Cerebellar cortex (tissue), 1 donor: ENCODE results near the gene MAP7.
A peak's percentile ranks its signal among the peaks of the same experiment; 100 is the strongest.

Source experiments
- DNase-seq: peaks from one replicate; pipeline ENCODE4 v3.0.0-alpha.2; 2015; ENCODE audit warnings: low spot score

MAP7 gene

DNA sequence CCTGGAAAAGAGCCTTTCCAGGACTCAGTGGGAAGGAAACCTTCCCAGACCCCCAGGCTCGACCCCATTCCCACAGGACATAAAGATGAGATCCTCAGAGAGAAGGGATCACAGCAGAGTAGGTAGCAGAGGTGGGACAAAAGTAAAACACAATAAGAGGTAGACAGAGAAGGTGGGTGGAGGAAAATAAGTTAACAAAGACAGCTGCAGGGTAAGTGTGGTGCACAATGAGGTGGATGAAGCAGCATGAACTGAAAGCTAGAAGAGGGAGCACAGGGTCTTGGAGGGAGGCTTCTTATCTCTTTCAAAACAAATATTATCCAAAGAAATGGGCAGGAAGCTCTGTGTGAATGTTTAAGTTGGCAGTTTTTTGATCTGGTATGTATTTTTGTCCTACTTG is 14.0 kb upstream of the MAP7 start:
- no peak for DNase-seq

DNA sequence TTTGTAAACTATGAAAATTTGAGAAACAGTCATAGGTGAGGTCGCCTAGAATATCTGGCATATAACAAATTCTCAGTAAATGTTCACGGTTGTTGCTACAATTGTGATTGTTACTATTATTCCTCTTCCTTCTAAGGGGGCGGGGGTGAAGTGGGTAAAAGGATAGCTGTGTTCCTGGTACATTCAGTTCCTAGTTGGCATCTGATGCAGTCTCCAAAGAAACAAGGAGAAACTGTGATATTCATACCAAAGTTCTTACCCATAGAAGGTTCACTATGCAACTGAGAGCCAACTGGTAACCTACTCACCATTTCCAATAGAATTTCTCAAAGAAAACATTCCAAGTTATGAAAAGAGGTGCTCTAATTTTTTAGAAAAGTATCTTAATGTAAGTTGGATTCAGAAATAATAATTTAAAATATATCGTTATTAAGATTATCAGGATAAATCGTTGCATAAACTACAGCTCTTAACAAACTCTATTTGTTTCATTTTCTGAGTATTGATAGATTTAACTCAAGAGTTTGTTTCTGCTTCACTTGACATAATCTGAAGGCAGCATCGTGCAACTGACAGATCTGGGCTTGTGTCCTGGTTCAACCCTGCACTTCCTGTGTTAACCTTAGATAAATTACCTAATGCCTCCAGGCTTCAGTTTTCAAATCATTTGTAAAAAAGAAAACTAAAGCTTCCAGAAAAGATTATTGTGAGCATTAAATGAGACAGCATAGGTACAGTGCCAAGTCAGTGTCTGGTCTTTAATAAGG is 13.3 kb upstream of the MAP7 start:
- DNase-seq = no peak

DNA sequence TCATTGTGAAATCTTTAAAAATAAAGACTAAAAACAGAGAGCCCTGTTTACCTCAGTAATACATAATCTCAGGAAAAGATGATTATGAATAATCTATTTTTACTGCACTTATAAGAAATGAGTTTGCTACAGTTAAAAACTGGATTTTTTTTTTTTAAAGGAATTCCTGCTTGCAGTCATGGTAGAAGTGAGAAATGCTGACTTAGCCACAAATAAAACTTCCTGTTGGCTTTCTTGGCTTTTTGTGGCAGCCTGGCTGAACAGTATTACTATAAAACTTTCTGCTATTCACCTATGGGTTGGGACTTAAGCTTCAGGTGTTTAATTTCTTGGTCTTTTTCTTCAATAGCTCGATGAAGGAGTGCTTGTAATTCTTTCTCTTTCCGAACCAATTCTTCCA is 12.0 kb upstream of the MAP7 start:
- DNase-seq = no peak

DNA sequence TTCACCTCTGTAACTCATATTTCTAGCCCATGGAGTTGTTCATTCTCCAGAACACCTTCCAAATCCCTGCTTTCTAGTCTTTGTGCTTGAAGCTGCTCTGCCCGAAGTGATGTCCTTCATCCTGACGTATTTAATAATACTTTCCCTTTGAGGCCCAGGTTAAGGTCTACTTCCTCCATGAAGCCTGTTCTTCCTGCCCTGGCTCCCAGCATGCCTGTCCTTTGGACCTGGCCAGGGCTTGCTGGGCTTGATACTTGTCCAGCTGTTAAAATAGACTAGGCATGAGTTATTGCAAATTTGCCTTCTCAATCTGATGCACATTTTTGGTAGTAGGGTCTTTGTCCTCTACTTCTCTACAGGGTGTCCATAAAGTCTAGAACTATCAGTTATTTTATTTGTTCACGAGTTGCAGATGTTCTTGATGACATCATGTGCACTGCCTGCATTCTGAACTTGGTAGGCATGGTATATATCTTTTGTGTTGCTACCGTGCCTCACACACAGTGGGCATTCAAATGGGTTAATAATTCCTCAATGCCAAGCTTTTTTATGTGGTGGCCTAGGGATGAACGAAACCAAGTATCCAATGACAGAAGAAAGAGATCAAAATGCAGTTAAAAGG is 3.1 kb upstream of the MAP7 start:
- no peak for DNase-seq

DNA sequence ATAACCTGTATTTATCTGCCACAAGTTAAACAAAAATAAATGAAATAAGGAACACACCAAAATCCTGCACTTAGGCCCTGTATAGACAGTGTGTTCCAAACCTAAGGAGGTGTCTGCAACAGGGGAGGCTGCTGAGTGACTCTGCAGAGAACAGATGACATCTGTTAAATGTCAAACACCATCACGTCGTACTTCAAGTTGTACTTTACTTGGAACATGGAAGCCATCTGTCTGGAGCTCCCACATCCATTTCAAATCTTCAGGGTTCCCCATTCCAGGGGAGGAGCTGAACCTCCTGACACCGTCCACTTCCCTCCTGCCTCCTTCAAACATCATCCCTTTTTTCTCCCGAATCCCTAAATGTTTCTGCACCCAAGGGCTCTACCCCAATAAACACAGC is 1.8 kb upstream of the MAP7 start:
- DNase-seq = no peak

DNA sequence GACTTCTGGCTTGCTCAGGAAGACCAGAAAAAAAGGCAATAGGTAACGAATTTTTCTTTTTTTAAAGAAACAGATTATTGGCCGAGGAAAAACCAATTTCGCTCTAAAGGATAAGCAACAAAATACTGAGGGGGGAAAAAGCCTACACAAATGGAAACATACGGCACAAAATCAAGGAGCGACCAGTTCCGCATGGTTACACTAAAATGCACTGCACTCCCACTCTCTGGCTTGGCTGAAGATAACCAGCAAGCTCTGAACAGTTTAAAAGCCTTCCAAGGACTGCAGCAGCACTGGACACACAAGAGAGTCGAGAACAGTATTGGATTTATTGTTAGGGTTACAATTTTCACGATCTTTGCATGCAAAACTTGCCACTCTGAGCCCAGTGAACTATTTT is 881 bp upstream of the MAP7 start:
- DNase-seq = no peak

DNA sequence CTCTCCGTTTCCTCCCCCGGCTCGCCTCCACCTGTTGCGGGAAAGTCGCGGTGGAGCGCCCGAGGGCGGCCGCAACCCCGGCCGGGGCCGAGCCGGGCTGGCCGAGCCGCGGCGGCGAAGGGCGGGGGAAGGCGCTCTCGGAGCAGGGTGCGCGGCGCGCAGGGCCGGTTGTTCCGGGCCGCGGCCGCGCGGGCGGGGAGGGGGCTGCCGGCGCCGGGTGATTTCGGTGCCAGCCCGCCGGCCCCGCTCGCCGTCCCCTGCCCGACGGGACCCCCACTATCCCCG is 235 bp downstream of the MAP7 start:
- DNase-seq = no peak

DNA sequence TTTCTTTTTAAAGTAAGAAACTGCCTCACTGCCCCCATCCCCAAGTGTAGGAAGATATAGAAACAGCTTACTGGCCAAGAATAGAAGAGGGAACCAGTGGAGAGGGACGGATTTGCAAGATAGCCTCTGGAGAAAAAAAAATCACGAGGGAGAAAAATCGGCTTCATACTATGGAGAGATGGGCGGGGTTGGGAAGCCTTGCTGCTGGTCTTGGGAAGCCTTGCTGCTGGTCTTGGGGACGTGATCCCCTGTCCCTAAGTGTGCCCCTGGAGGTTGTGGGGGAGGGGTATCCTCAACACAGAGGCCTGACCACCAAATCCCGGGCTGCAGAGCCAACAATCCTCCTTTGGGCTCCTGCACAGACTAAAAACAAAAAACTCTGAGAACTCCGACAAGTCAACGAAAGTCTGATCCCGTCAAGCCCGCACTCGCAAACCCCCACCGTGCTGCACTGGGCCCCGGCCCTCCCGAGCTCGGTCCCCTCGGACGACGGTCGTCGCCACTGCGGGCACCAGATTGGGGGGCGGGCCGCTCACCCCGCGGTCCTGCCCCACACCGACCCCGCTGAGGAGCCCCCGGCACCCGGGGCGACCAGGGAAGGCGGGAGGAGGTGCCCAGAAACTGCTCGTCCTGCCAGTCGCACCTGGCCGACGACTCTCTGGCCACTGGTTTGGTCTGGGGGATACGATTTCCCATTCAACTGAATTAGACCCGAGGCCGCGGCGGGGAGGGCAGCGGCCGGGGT is 750 bp downstream of the MAP7 start:
- peak; percentile 24 for DNase-seq

DNA sequence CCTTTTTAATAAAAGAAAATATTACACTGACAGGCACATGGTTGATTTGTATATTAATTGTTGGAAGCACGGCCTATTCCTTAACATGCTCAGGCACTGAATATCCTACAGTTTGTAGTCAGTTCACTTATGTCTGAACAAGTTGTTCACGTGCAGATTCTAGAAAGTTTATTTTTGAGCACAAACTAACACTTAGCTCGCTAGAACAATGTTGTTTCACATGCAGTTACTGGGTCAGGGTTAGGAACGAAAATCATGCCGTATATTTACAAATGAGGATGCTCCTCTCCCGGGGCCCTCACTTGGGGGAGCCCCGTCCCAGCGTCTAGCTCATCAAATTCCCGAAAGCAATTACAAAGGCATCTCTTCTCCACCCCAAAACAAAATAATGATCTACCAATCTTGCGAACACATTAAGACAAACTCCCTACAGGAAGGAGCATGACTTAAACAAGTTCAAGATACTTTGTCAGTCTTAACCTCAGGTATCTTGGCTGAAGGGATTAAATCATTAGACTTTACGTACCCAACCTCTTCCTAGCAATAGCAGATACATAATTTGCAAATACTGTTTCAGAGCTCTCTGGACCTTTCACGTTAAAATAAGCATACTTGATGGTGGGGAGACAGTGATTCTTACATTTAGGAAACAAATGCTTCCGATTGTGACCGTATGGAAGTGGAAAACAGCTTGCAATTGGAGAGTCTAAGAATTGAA is 1.5 kb downstream of the MAP7 start:
- no peak for DNase-seq

DNA sequence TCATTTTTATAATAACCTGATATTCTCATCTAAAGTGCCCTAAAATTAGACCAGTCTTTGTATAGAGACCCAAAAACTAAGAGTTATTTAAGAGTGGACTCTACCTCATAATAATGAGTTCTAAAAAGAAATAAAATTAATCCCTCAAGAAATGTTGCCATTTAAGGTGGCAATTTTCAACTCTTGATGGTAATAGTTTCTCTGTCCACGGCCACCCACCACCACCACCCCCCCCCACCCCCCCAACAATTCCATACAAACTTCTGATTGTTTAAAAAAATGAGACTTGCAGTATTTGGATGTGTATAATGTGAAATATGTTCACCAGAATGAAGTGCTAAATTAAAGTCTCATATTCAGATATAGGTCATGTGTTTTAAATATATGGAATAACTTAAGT is 2.4 kb downstream of the MAP7 start:
- no peak for DNase-seq

DNA sequence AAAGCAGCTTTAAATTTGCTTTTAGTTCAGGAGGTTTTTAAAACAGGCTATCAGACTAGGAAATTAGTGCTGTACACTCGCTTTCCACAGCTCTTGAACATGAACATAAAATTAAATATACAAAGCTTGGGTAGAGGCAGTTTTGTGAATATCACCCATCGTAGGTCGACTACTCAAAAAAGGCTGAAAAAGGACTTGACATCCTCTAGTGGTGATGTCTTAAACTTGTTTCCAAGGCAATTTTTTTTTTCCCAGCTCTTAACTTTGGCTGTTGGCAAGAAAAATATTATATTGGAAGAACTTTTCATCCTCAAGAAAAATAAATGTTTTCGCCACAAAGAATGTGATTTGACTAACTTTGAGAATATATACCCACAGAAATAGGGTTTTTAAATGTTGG is 2.9 kb downstream of the MAP7 start:
- DNase-seq = peak; percentile 67

DNA sequence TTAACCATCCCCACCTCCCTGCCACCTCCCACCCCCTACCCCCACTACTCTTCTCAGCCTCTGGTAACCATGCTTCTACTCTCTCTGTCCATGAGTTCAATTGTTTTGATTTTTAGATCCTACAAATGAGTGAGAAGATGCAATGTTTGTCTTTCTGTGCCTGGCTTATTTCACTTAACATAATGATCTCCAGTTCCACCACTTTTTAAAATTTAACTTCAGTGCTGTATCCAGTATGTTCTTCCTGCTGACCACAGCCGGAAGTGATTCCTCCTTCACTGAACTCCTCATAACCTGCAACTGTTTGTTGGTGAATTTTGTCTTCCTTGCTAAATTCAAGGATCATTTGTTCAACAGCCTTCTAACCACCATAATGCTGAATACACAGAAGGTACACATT is 3.9 kb downstream of the MAP7 start:
- DNase-seq = no peak

DNA sequence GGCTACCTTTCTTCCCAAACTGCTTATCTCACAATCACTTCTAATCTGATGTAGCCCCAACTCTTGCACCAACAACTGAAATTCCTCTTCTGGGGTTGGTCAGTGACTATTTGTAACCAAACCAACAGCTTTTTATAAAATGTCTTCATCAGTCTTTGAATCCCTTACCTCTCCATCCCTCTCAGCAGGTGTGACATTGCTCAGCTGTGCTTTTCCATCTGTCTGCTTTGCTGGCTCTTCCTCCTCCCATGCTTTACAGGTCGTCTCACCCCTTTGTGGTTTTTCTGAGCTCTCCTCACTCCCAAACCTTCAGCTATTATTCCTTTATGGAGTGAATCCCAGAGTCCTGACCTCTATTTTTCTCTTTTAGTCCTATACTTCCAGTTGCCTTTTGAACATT is 5.9 kb downstream of the MAP7 start:
- peak; percentile 96 for DNase-seq

DNA sequence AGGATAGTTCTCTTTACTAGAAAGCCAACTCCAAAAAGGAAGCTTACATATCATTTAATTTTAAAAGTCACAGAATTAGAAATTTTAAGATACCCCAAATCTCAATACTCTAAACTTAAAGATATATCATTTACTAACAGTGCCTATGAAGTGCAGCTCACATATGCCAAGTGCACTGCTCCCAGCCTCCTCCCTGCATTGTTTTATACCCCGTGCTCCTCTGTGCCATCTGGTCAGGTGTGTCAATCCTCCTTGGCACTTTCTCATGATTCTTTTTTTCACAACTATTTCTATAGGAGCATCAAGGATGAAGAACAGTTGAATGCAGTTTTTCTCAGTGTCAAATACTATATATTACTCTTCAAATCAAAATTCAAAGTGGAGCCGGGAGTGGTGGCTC is 8.8 kb downstream of the MAP7 start:
- DNase-seq = no peak

DNA sequence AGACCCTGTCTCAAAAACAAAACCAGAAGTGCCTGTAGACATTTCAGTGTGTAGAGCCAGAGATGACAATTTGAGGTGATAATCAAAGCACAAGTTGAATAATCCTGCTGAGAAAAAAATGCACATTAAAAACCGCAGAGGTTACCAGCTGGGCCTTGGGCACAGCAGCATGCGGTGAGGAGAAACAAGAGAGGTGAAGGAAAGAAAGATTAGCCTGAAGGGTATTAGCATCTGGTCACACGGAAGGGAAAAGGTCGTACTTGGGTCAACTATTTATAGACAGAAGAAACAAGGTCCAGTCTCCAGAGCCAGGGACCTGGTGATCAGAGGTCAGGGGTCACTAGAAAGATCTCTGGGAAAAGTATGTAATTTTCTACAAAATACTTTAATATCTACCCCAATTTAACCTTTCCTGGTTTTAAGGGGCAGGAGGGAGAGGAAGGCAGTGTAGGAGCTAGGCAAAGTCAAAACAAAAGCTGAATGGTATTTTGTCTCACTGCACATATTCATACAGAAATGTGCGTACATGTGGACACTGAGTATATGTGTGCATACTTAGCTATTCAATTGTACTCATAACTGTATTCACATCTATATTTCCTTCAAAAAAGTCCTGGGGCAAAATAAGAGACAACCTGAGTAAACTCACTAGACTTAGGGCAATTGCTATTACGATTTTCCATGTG is 10.1 kb downstream of the MAP7 start:
- no peak for DNase-seq

DNA sequence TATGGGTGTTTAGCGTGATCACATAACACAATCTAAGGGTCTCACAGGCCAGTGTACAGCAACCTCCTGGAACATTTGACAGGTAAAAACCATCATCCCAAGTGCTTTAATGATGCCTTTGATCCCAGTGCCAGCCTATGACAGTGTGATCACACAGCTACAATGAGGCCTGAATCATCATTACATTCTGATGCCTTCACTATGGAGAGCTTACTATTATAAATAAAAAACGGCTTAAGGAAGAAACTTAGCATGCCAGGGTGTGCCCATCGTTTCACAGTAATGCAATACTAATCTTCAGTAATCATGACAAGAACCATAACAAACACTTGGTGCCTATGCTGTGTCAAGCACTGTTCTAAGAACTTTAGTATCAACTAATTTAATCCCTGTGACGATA is 11.4 kb downstream of the MAP7 start:
- no peak for DNase-seq

DNA sequence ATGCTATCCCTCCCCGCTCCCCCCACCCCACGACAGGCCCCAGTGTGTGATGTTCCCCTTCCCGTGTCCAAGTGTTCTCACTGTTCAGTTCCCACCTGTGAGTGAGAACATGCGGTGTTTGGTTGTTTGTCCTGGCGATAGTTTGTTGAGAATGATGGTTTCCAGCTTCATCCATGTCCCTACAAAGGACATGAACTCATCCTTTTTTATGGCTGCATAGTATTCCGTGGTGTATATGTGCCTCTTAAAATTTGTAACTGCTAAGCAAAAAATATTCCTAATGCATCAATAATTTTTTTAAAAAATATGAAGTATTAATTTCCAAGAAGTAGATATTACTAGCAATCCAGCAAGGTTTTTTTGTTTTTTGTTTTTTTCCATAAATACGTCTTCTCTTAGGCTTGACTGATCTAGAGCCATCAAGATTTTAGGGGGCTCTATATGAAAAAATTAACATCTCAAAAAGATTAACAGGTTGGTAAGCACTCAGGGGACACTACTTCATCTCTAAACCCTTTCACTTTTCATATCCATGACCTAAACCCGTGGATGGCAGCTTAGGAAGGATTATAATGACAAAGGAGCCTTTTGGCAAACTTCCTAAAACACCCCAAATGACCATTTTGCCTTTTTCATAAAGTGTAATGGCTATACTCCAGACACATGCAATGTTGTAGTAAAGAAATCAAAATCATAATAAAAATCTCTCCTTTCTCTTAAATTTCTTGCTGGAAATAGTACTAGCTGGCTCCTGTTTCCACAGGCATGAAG is 14.2 kb downstream of the MAP7 start:
- DNase-seq = no peak

DNA sequence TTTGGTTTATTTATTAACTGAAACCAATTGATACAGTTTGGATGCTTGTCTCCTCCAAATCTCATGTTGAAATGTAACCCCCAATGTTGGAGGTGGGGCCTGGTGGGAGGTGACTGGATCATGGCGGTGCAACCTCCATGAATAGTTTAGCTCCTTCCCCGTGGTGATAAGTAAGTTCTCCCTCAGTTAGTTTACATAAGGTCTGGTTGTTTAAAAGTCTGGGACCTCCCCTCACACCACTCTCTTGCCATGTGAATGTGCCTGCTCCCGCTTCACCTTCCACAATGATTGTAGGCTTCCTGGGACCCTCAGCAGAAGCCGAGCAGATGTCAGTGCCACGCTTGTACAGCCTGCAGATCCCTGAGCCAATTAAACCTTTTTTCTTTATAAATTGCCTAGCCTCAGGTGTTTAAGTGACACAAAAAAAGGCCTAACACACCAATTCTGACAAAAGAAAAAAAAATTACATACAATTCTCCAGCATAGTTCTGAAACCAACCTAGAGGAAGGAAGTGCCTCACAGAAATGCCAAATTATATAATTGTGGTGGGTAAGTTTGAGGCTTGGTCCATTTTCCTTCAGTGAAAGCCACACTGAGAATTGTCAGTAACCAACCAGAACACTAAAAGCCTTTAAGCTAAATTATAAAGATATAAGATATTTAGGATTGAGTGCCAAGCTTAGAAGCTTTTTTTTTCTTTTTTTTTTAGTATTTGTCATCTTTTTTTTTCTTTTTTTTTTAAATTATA is 15.0 kb downstream of the MAP7 start:
- DNase-seq = no peak

DNA sequence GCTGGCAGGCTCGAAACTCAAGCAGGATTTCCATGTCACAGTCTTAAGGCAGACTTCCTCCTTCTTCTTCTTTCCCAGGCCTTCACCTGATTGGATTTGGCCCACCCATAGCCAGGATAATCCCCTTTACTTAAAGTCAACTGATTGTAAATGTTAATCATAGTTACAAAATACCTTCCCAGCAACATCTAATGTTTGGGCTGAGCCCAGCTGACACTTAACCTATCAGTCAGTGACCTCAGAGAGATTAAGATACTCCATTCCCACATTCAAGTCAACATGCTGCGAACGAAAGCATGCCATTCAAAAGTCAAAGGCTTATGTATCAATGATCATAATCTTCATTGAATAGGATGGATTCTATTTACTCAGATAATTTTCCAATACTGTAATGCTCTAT is 16.0 kb downstream of the MAP7 start:
- no peak for DNase-seq

DNA sequence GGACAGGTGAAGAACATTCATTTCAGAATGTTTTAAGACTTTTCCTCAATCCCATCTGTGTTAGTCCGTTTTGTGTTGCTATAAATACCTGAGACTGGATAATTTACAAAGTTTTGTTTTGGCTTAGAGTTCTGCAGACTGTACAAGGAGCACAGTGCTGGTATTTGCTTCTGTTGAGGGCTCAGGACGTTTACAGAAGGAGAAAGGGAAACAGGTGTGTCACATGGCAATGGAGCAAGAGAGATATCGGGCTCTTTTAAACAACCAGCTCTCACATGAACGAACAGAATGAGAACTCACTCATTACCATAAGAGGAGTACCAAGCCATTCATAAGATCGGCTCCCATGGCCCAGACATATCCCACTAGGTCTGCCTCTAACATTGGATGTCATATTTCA is 16.7 kb downstream of the MAP7 start:
- no peak for DNase-seq

DNA sequence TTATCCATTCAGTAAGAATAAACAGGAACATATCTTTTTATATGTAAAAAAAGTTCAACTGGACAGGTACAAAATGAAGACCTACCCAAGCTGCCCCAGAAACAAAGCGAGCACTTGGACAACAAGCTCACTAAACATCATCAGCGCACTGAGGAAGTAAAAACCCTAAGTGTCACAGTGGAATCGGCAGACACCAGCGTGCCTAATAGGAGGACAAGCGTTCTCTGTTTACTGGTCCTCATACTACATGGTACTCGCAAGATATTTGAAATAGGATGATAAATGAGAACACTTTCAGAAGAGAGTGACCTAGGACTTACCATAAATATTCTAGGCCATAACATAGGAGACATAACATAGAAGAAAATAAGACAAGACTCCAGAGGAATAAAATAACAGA is 18.2 kb downstream of the MAP7 start:
- no peak for DNase-seq
